Adrenal gland (tissue), 12 donors: ENCODE data around the gene RPRD1A. TPM values are rescaled to one million over a fixed set of nuclear protein-coding genes. Genes with fewer than 3 reads are reported as not detected.

Source experiments
- DNase-seq, 7 donors: peaks; one replicate each; pipeline ENCODE4 v3.0.0-alpha.2; 2019 to 2020
- H3K27ac ChIP-seq, 5 donors: fragments of 200-600 bp; sonication (generic) in 4 of 5; 1 replicate in 3 of 5; 2 replicates in 2 of 5; pipeline versions ENCODE4 v1.5.1 to v1.8.0; 2016 to 2020; ENCODE audit warnings: mild to moderate bottlenecking in 1 of 5
- H3K27me3 ChIP-seq: fragments of 200-600 bp; 2 replicates; pipeline ENCODE4 v1.8.0; 2021
- H3K36me3 ChIP-seq, 2 donors: fragments of 200-600 bp; replicated peaks in 1 of 2; 1 replicate in 1 of 2; 2 replicates in 1 of 2; pipeline versions ENCODE4 v1.5.1 to v1.8.0; 2018 to 2022
- H3K4me1 ChIP-seq, 2 donors: fragments of 200-600 bp; replicated peaks in 1 of 2; 1 replicate in 1 of 2; 2 replicates in 1 of 2; pipeline versions ENCODE4 v1.5.1 to v1.8.0; 2018 to 2021
- H3K4me3 ChIP-seq, 4 donors: fragments of 200-600 bp; sonication (generic) in 3 of 4; one replicate each; pipeline ENCODE4 v1.5.1; 2016 to 2018
- H3K9me3 ChIP-seq, 3 donors: fragments of 200-600 bp; sonication (generic) in 1 of 3; replicated peaks in 1 of 3; 1 replicate in 2 of 3; 2 replicates in 1 of 3; pipeline versions ENCODE4 v1.5.1 to v1.8.0; 2016 to 2021
- CTCF ChIP-seq, 6 experiments: fragments of 450-650 bp in 4 of 6; fragments of 200-600 bp in 2 of 6; sonication (generic) in 1 of 6; IDR thresholded peaks; 1 replicate in 5 of 6; 2 replicates in 1 of 6; pipeline versions ENCODE4 v1.5.1 to v1.8.0; 2016 to 2021; ENCODE audit warnings: antibody characterized with exemption in 6 of 6, mild to moderate bottlenecking in 2 of 6, moderate library complexity in 1 of 6
- POLR2A ChIP-seq, 2 donors: fragments of 450-650 bp; IDR thresholded peaks; one replicate each; pipeline ENCODE4 v1.6.1; 2017; ENCODE audit warnings: antibody characterized with exemption in 2 of 2, mild to moderate bottlenecking in 2 of 2, moderate library complexity in 1 of 2
- WGBS, 4 donors: extraction: QIAGEN DNeasy Blood & Tissue Kit in 2 of 4; methylation state at CpG; one replicate each; pipeline versions ENCODE4 v1.1.5 to v1.1.7; 2013 to 2017; 5-methylcytosine and 5-hydroxymethylcytosine counted together
- intact Hi-C, 2 donors: fragments of 100-400 bp; cut with DNase I; formaldehyde crosslinking; loops; one replicate each; pipeline versions ENCODE4 v1.14.1 to v1.15.0; 2022 to 2023
- polyA plus RNA-seq, 3 donors: library from polyadenylated mRNA; stranded (reverse); fragments of 200-250 nt in 2 of 3; fragments of 350-450 nt in 1 of 3; fragmentation: Illumina TruSeq in 1 of 3; extraction: RNeasy Lipid Tissue Mini Kit (QIAGEN cat#74804) in 1 of 3; gene quantifications; one replicate each; pipeline ENCODE4 v1.2.3, GENCODE V29; 2013 to 2014
- total RNA-seq, 9 donors: library from RNA; depleted of rRNA in 4 of 9; stranded (reverse); fragments of >200 nt in 4 of 9; fragments of 120-200 nt in 1 of 9; fragmentation: NEBNext Ultra II Directional in 1 of 9; extraction: Animal tissue kit (Norgen Biotek cat#: 25700) in 1 of 9; gene quantifications; one replicate each; pipeline versions ENCODE4 v1.1.0 to v1.2.4, GENCODE V29; 2013 to 2023
- donor health status: healthy with polysubstance abuse.
- donor health status: Bipolar disorder and iron deficiency.
- donor health status: DM: yes; HTN: yes; CAD: no.
- donor health status: DM: no; HTN: no; CAD: no.
- donor health status: DM: no; HTN: no; CAD: no.
- donor health status: DM: yes; HTN: yes; CAD: no.

RPRD1A gene
- total and polyA plus RNA-seq, 12 donors, result 28.9 to 128 (median 58.4) TPM

DNA sequence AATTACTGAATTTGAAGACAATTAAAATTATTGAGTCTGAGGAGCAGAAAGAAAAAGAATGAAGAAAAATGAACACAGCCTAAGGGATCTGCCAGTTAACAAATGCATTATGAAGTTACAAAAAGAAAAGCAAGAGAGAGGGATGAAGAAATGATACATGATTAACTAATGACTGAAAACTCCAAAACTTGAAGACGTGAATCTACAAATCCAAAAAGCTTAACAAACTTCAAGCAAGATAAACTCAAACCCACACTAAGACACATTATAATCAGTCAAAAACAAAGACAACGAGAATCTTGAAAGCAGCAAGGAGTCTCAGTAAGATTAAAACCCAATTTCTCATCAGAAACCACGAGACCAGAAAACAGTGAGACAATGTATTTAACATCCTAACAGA, 15.6 kb downstream of the RPRD1A start:
- H3K27me3 ChIP-seq, result no peaks in the 10 kb centered on the region
- DNase-seq, result no peak
- H3K4me3 ChIP-seq, result no peak overlapping the region
- peaks cover 0 to 6% of the 10 kb centered on the region in 2 donors for H3K4me1 ChIP-seq
- intact Hi-C loops, result no loop called here
- H3K9me3 ChIP-seq, result peaks cover 0 to 18% (median 0%) of the 10 kb centered on the region in 3 donors
- no peak overlapping the region for H3K27ac ChIP-seq
- TF ChIP-seq CTCF (IDR thresholded peaks at IDR 0.05) (no peak), POLR2A (IDR thresholded peaks at IDR 0.05) (no peak)
- 95 to 97% (median 96%) methylated on average over 3 of the region's 3 CpGs for WGBS, 4 donors
- no peaks in the 10 kb centered on the region for H3K36me3 ChIP-seq

DNA sequence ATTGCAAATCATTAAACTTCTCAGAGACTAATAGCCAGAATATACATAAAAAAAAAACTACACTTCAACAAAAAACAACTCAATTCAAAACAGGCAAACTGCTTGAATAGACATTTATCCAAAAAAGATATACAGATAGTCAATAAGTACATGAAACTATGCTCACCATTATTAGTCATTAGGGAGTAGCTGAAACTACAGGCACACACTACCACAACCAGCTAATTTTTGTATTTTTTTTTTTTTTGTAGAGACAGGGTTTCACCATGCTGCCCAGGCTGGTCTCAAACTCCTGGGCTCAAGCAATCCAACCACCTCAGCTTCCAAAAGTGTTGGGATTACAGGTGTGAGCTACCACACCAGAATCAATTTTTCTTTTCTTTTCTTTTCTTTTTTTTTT, 16.9 kb downstream of the RPRD1A start:
- H3K4me3 ChIP-seq, result no peak overlapping the region
- no peak for DNase-seq
- intact Hi-C loops, result no loop called here
- no peak overlapping the region for H3K27ac ChIP-seq
- peaks cover 0 to 6% of the 10 kb centered on the region in 2 donors for H3K4me1 ChIP-seq
- H3K27me3 ChIP-seq, result no peaks in the 10 kb centered on the region
- H3K36me3 ChIP-seq, result no peaks in the 10 kb centered on the region
- peaks cover 0 to 18% (median 0%) of the 10 kb centered on the region in 3 donors for H3K9me3 ChIP-seq
- TF ChIP-seq CTCF (IDR thresholded peaks at IDR 0.05) (no peak), POLR2A (IDR thresholded peaks at IDR 0.05) (no peak)

GRCh38 chr18:36047521-36047920, 19.8 kb downstream of the RPRD1A start:
- H3K9me3 ChIP-seq, result peaks cover 0 to 18% (median 0%) of the 10 kb centered on the region in 3 donors
- no peaks in the 10 kb centered on the region for H3K36me3 ChIP-seq
- no peak overlapping the region for H3K4me3 ChIP-seq
- H3K27me3 ChIP-seq, result no peaks in the 10 kb centered on the region
- TF ChIP-seq CTCF (IDR thresholded peaks at IDR 0.05), result no peak
- no peak for TF ChIP-seq POLR2A (IDR thresholded peaks at IDR 0.05)
- no peak for DNase-seq
- H3K4me1 ChIP-seq, result peaks cover 9 to 14% of the 10 kb centered on the region in 2 donors
- intact Hi-C loops, result no loop called here
- no peak overlapping the region for H3K27ac ChIP-seq

DNA sequence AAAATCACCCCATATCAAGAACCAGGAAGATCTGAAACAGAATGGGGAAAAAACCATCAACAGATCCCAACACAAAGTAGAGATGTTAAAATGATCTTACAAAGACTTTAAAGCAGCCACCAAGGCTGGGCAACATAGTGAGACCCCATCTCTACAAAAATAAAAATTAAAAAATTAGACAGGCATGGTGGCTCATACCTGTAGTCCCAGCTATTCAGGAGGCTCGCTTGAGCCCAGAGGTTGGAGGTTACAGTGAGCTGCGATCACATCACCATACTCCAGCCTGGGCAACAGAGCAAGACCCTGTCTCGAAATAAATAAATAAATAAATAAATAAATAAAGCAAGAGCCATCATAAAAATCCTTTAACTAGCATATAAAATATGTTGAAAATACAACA, 20.5 kb downstream of the RPRD1A start:
- 94 to 99% (median 99%) methylated on average over 3 of the region's 3 CpGs for WGBS, 4 donors
- H3K36me3 ChIP-seq, result no peaks in the 10 kb centered on the region
- TF ChIP-seq POLR2A (IDR thresholded peaks at IDR 0.05) (no peak), CTCF (IDR thresholded peaks at IDR 0.05) (no peak)

More for the DNA sequence above, 20.5 kb downstream of the RPRD1A start:
- H3K4me1 ChIP-seq, result peaks cover 9 to 17% of the 10 kb centered on the region in 2 donors
- no peaks in the 10 kb centered on the region for H3K27me3 ChIP-seq
- no peak overlapping the region for H3K27ac ChIP-seq
- intact Hi-C loops, result no loop called here
- DNase-seq, result no peak
- H3K9me3 ChIP-seq, result peaks cover 0 to 12% (median 0%) of the 10 kb centered on the region in 3 donors
- no peak overlapping the region for H3K4me3 ChIP-seq
